ENCODE results near the gene ATP13A2.

Gene ATP13A2

DNA sequence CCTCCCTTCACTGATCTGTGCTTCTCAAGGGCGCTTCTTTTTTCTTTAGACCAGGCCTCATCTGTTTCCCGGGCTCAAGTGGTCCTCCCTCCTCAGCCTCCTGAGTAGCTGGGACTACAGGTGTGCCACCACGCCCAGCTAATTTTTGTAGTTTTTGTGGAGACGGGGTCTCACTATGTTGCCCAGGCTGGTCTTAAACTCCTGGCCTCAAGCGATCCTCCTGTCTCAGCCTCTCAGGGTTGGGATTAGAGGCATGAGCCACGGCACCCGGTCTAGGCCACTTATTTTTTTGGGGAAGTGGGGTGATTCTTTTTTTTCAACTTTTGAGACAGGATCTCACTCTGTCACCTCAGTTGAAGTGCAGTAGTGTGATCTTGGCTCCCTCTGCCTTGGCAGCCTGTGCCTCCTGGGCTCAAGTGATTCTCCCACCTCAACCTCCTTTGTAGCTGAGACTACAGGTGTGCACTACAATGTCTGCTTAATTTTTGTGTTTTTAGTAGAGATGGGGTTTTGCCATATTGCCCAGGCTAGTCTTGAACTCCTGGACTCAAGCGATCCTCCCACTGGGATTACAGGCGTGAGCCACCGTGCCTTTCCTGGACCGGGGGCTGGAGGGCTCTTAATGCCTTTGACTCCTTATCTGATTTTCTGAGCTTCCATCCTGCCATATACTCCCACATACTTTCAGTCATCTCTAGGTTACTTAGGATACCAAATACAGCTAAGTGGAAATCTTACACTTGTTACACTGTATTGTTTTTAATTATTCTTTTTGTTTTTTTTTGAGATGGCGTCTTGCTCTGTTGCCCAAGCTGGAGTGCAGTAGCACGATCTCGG, 50.2 kb downstream of the ATP13A2 start:
- DNase-seq (ENCODE audit: low read depth) = no peak
- peak overlapping the region; percentile 43 for H3K4me3 ChIP-seq (replicated peaks; ENCODE audit: low read depth, low read length)
- TF ChIP-seq CTCF (IDR thresholded peaks at IDR 0.05; ENCODE audit: low read length, missing control alignments) = no peak

GRCh38 chr1:16960560-16961296, 51.0 kb downstream of the ATP13A2 start:
- TF ChIP-seq CTCF (IDR thresholded peaks at IDR 0.05; ENCODE audit: low read length, missing control alignments) = peak; percentile 54
- peak; percentile 79 for DNase-seq (ENCODE audit: low read depth)
- H3K4me3 ChIP-seq (replicated peaks; ENCODE audit: low read depth, low read length) = peak overlapping the region; percentile 43

DNA sequence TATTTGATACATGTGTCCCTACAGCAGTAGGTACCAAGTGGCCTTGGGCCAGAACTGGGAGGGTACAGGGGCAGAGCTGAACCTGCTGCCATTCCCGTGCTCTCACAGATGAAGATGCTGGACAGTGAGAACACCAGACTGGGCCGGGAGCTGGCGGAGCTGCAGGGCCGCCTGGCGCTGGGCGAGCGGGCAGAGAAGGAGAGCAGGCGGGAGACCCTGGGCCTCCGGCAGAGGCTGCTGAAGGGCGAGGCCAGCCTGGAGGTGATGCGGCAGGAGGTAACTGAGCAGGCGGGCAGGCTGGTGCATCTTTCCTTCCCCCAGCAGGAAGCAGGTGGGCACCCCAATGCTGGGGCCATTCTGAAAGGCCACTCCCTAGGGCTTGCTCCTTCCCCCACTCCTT, 53.3 kb downstream of the ATP13A2 start:
- no peak overlapping the region for H3K4me3 ChIP-seq (replicated peaks; ENCODE audit: low read depth, low read length)
- no peak for DNase-seq (ENCODE audit: low read depth)
- TF ChIP-seq CTCF (IDR thresholded peaks at IDR 0.05; ENCODE audit: low read length, missing control alignments) = no peak

GRCh38 chr1:16957731-16958130, 54.0 kb downstream of the ATP13A2 start:
- no peak for DNase-seq (ENCODE audit: low read depth)
- H3K4me3 ChIP-seq (replicated peaks; ENCODE audit: low read depth, low read length) = no peak overlapping the region
- TF ChIP-seq CTCF (IDR thresholded peaks at IDR 0.05; ENCODE audit: low read length, missing control alignments) = no peak

GRCh38 chr1:16956775-16957174, 55.0 kb downstream of the ATP13A2 start:
- DNase-seq (ENCODE audit: low read depth) = no peak
- TF ChIP-seq CTCF (IDR thresholded peaks at IDR 0.05; ENCODE audit: low read length, missing control alignments) = no peak
- no peak overlapping the region for H3K4me3 ChIP-seq (replicated peaks; ENCODE audit: low read depth, low read length)

GRCh38 chr1:16955186-16955585, 56.5 kb downstream of the ATP13A2 start:
- no peak for DNase-seq (ENCODE audit: low read depth)
- H3K4me3 ChIP-seq (replicated peaks; ENCODE audit: low read depth, low read length) = no peak overlapping the region
- TF ChIP-seq CTCF (IDR thresholded peaks at IDR 0.05; ENCODE audit: low read length, missing control alignments) = no peak
